ENCODE data around the gene LDLRAD3.

LDLRAD3 gene

DNA sequence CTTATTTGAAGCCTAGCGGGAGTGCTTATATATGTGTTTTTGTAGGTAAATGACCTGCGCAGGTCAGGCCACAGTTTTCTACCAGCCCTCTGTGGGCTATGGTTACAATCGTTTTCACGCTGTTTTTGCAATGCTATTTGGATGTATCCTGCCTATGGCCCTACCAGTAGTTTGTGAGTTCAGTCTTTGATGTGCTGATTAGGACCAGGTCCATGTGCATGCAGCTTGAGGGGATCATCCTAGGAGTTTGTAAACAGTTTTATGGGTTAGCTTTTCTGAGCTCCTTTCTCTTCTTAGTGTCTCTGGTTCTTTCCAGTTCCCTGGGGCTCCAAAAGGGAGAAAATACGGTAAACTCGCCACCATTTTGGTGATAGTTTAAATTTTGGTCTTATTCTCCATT lies 142.5 kb downstream of the LDLRAD3 start:
- DNase-seq: no peak

- no peak for DNase-seq
Observed at GRCh38 chr11:36088266-36088972, 144.6 kb downstream of the LDLRAD3 start.

GRCh38 chr11:36089920-36090319 lies 146.1 kb downstream of the LDLRAD3 start:
- DNase-seq: no peak

GRCh38 chr11:36090356-36091109 lies 146.7 kb downstream of the LDLRAD3 start:
- DNase-seq: no peak

- DNase-seq: no peak
Observed at GRCh38 chr11:36091256-36091811, 147.5 kb downstream of the LDLRAD3 start.

DNA sequence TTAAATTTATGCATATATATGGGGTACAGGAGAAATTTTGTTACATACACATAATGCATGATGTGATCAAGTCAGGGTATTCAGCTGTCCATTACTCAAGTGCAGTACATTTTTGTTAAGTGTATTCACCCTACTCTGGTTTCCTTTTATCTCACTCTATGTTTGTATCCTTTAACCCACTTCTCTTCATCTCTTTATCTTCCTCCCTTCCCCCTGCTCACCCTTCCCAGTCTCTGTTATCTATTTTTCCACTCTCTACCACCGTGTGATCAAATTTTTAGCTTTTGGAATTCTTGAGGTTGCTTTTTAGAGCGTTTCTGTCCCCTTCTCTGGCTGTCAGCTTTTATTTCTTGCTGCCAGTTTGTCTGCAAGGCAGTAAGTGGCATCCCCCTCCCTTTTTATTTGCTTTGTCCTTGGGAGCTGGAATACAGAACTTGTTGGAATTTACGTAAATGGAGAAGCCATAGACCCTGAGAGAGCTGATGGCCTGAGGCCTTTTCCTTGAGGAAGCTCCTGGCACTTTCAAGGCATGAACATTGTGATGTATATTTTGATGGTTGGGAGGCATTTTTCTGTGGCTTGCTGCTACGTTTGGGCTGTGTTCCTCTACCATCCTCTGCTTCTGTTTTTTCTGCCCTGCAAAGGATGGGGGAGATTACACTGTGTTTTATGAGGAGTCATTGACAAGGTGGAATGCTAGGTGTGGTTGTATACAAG lies 148.6 kb downstream of the LDLRAD3 start:
- DNase-seq: no peak

DNA sequence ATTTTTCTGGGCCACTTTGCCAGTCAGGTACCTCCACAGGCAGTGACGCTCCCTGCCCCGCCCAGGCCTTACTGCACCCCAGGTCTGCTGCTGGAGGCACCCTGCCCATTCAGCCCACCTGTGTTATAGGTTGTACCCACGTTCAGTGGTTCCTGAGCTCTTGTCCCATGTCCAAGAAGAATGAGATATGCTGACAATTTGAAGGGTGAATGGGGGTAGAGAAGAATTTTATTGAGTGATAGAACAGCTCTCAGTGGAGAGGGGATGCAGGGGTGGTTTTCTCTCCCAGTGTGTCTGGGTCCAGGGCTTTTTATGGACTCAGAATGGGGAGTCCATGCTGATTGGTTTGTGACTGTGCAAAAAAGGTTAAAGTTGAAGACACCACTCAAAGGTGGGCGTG lies 149.7 kb downstream of the LDLRAD3 start:
- no peak for DNase-seq

- DNase-seq: no peak
Observed at GRCh38 chr11:36094164-36094563, 150.3 kb downstream of the LDLRAD3 start.

- DNase-seq: no peak
Observed at GRCh38 chr11:36095716-36096115, 151.9 kb downstream of the LDLRAD3 start.

- no peak for DNase-seq
Observed at GRCh38 chr11:36097219-36097650, 153.4 kb downstream of the LDLRAD3 start.

DNA sequence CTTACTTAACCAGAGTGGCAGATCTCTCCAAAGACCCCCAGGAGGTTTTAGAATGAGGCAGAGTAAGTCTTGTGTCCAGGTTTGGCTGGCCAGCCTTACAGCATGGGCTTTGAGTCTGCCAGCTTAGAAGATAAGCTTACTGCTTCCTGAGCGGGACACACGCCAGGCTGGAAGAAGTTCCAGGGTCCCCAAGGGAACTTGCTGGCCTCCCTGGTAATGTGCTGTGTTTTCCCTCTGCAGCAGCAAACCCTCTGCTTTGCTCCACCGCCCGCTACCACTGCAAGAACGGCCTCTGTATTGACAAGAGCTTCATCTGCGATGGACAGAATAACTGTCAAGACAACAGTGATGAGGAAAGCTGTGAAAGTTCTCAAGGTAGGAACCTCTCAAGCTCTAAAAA lies 154.2 kb downstream of the LDLRAD3 start:
- no peak for DNase-seq

- DNase-seq: no peak
Observed at GRCh38 chr11:36098853-36099375, 155.1 kb downstream of the LDLRAD3 start.

DNA sequence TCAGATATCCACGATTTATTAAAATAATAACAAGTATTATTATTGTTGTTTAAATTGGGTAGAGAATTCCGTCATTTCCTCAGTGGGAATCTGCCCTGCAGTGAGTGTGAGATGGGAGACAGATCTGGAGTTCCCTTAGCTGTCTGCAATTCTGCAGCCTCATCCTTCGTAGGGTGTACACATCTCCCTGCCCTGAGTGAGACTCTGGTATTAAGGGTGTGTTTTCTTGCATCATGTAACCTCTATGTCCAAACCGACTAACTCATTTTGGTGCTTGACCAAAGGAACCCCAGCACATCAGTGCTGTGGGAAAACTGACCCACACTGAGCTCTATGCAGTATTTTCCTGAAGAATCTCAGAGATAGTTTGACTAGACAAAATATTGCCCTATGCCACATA lies 157.6 kb downstream of the LDLRAD3 start:
- DNase-seq: no peak

DNA sequence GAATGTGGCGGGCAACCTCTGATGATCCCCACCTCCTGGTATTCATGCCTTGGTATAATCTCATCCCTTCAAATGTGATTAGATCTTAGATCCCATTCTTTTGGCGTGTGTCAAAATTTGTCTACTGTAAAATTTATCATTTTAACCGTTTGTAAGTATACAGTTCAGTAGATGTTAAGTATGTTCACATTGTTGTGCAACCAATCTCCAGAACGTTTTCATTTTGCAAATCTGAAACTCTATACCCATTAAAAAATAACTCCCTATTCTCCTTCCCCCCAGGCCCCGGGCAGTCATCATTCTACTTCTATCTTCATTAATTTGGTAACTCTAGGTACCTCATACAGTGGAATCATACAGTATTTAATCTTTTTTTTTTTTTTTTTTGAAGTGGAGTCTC lies 159.0 kb downstream of the LDLRAD3 start:
- no peak for DNase-seq

- no peak for DNase-seq
Observed at GRCh38 chr11:36103933-36104530, 160.2 kb downstream of the LDLRAD3 start.

GRCh38 chr11:36104660-36104992 lies 160.8 kb downstream of the LDLRAD3 start:
- DNase-seq: no peak

DNA sequence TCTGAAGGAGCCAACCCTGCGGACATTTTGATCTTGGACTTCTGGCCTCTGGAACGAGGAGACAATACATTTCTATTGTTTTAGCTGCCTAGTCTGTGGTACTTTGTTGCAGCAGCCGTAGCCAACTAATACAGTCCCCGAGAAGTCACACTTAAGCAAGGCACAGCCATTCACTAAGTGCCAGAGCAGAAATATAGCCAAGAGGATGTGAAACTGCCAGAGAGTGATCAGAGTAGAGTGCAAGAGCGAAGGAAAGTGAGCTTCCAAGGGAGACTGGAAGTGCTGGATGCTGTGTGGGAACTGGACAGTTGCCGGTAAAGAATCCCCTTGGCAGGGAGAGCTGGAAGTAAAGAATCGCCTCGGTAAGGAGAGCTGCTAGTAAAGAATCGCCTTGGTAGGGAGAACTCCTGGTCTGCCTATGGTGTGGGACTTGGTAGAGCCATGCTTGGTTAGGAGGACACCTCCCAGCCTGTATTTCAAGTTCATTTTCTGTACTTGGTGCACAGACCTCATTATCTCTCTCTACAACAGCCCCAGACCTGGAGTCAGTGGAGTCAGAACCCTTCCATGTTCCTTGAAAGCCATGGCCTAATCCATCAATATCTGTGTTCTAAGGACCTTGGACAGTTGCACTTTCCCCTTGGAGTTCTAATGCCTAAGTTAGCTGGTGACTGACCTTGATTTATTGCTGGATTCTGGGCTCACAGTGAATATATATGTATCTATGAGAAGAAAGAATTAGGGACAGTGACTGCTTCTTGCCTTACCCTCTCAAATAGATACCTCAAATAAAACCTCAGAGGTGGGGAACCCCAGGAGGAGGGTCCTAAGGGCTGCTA lies 162.1 kb downstream of the LDLRAD3 start:
- no peak for DNase-seq

DNA sequence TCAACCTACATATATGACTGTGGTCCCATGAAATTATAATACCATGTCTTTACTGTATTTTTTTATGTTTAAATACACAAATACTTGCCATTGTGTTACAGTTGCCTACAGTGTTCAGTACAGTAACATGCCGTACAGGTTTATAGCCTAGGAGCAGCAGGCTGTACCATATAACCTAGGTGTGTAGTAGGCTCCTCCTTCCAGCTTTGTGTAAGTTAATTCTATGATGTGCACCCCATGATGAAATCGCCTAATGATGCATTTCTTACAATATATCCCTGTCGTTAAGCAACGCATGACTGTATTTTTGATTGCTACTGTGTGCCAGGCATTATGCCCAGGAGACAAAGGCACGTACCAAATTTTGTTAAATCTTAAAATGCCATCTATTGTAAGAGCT lies 163.7 kb downstream of the LDLRAD3 start:
- DNase-seq: no peak

- DNase-seq: no peak
Observed at GRCh38 chr11:36108881-36109589, 165.2 kb downstream of the LDLRAD3 start.

GRCh38 chr11:36109590-36109849 lies 165.7 kb downstream of the LDLRAD3 start:
- DNase-seq: no peak

- DNase-seq: no peak
Observed at GRCh38 chr11:36109850-36110606, 166.2 kb downstream of the LDLRAD3 start.

Data from stimulated activated naive CD4-positive, alpha-beta T cell treated with Interleukin-2 at 50 U/mL for 16 hours (primary cell).